GM12878 (cell line): Measurements from ENCODE around the gene NUDT17. TPM values are rescaled to one million over a fixed set of nuclear protein-coding genes. Genes with fewer than 3 reads are reported as not detected.

ENCODE experiments used
- ATAC-seq: fragments of 200-7000 bp; cut with Tn5 transposase; 3 replicates; pipeline ENCODE4 v1.9.1; 2020; ENCODE audit warnings: mild to moderate bottlenecking, moderate library complexity
- BruUV-seq: library from RNA; stranded (reverse); fragments of 400-500 nt; replicated peaks from 2 replicates; lab custom pipeline; 2021; lab: Mats Ljungman, UMichigan
- CTCF ChIA-PET: fragments of 300-600 bp; sonication (Branson Sonifier 250); formaldehyde crosslinking; extraction: SDS; loops from one replicate; lab custom pipeline; 2021; ENCODE audit warnings: inconsistent platforms; lab: Yijun Ruan, JAX
- POLR2A ChIA-PET: fragments of 350-600 bp; formaldehyde crosslinking; extraction: SDS; loops from one replicate; lab custom pipeline; 2021; ENCODE audit warnings: inconsistent platforms; lab: Charles Lee
- RAD21 ChIA-PET: fragments of 300-600 bp; sonication (Branson Sonifier 250); formaldehyde crosslinking; loops from one replicate; lab custom pipeline; 2023; ENCODE audit warnings: antibody characterized with exemption; ENCODE audit not compliant: unreplicated experiment; lab: Charles Lee
- SMC1A ChIA-PET: fragments of 300-600 bp; sonication (Branson Sonifier 250); formaldehyde crosslinking; loops from one replicate; lab custom pipeline; 2023; ENCODE audit not compliant: unreplicated experiment, uncharacterized antibody; lab: Charles Lee
- DNase-seq: peaks from one replicate; pipeline ENCODE4 v3.0.0-alpha.2; 2011; ENCODE audit warnings: low read depth, low spot score
- FAIRE-seq: peaks from 3 replicates; lab custom pipeline; 2011; peaks lifted over from hg19 to GRCh38; lab: Jason Lieb, UNC
- H2AFZ ChIP-seq: 2 replicates; pipeline ENCODE4 v1.6.0; 2011; ENCODE audit warnings: low read depth, low read length, control low read depth; ENCODE audit not compliant: control insufficient read depth
- H3K27ac ChIP-seq: 2 replicates; pipeline ENCODE4 v1.5.1; 2011; ENCODE audit warnings: control low read depth; ENCODE audit not compliant: control insufficient read depth, insufficient read depth
- H3K27me3 ChIP-seq, 2 experiments: replicated peaks in 1 of 2; 2 replicates each; pipeline versions ENCODE4 v1.6.0 to v1.6.1; 2011; ENCODE audit warnings: low read length in 1 of 2; ENCODE audit not compliant: control insufficient read depth in 2 of 2, insufficient read depth in 2 of 2
- H3K36me3 ChIP-seq, 2 experiments: 2 replicates each; pipeline ENCODE4 v1.5.1; 2011; ENCODE audit warnings: low read length in 1 of 2; ENCODE audit not compliant: control insufficient read depth in 2 of 2, insufficient read depth in 2 of 2
- H3K4me1 ChIP-seq: 2 replicates; pipeline ENCODE4 v1.6.1; 2011; ENCODE audit warnings: mild to moderate bottlenecking, low read length, moderate library complexity, mixed read lengths; ENCODE audit not compliant: control insufficient read depth, insufficient read depth
- H3K4me2 ChIP-seq: 2 replicates; pipeline ENCODE4 v1.6.0; 2011; ENCODE audit warnings: control low read depth; ENCODE audit not compliant: control insufficient read depth, insufficient read depth
- H3K4me3 ChIP-seq: fragments of 200-600 bp; sonication (generic); 2 replicates; pipeline ENCODE4 v1.5.1; 2016
- H3K79me2 ChIP-seq: 2 replicates; pipeline ENCODE4 v1.6.0; 2011; ENCODE audit warnings: low read length; ENCODE audit not compliant: control insufficient read depth, insufficient read depth
- H3K9ac ChIP-seq: 2 replicates; pipeline ENCODE4 v1.8.0; 2011; ENCODE audit warnings: low read length, control low read depth, mixed read lengths; ENCODE audit not compliant: control insufficient read depth, insufficient read depth
- H3K9me3 ChIP-seq: replicated peaks from 3 replicates; pipeline ENCODE4 v1.5.1; 2011; ENCODE audit warnings: mild to moderate bottlenecking, low read length; ENCODE audit not compliant: control insufficient read depth, insufficient read depth
- H4K20me1 ChIP-seq: 2 replicates; pipeline ENCODE4 v1.6.0; 2011; ENCODE audit not compliant: control insufficient read depth, insufficient read depth
- CEBPB ChIP-seq, 2 experiments: fragments of 150-350 bp in 1 of 2; IDR thresholded peaks; 2 replicates each; pipeline ENCODE4 v1.6.1; 2012 to 2014; ENCODE audit warnings: low read depth in 2 of 2, low read length in 2 of 2, borderline replicate concordance in 1 of 2, inconsistent platforms in 1 of 2
- CHD2 ChIP-seq: IDR thresholded peaks from 2 replicates; pipeline ENCODE4 v1.6.1; 2011; ENCODE audit warnings: low read depth, low read length, improper control_type of control experiment, borderline replicate concordance
- CHD4 ChIP-seq: fragments of 200-600 bp; sonication (generic); IDR thresholded peaks from 2 replicates; pipeline ENCODE4 v1.6.1; 2016; ENCODE audit warnings: mild to moderate bottlenecking
- CREM ChIP-seq: IDR thresholded peaks from 2 replicates; pipeline ENCODE4 v1.6.1; 2014; ENCODE audit warnings: antibody characterized with exemption, low read depth
- EED ChIP-seq: sonication (generic); IDR thresholded peaks from 2 replicates; pipeline ENCODE4 v1.6.1; 2016; ENCODE audit warnings: antibody characterized with exemption, low read depth
- ETV6 ChIP-seq, 2 experiments: fragments of 450-650 bp in 1 of 2; IDR thresholded peaks in 1 of 2; conservative IDR thresholded peaks in 1 of 2; 2 replicates each; pipeline ENCODE4 v1.6.1; 2014; ENCODE audit warnings: antibody characterized with exemption in 1 of 2, borderline replicate concordance in 1 of 2, low read depth in 1 of 2, mild to moderate bottlenecking in 1 of 2, moderate library complexity in 1 of 2
- KAT2A ChIP-seq: conservative IDR thresholded peaks from 2 replicates; pipeline ENCODE4 v1.6.1; 2011; ENCODE audit warnings: low read depth, low read length; ENCODE audit not compliant: control insufficient read depth
- MEF2A ChIP-seq: IDR thresholded peaks from 2 replicates; pipeline ENCODE4 v1.6.1; 2011; ENCODE audit warnings: low read depth, mild to moderate bottlenecking, low read length, moderate library complexity; ENCODE audit not compliant: insufficient read depth
- RUNX3 ChIP-seq: IDR thresholded peaks from 2 replicates; pipeline ENCODE4 v1.6.1; 2012; ENCODE audit warnings: low read length, inconsistent platforms
- WGBS: methylation state at CpG from one replicate; pipeline ENCODE4 v1.1.6; 2016; ENCODE audit warnings: low lambda C conversion rate; ENCODE audit not compliant: insufficient replicate concordance, insufficient coverage; ENCODE audit errors: missing lambda C conversion rate; 5-methylcytosine and 5-hydroxymethylcytosine counted together
- in situ Hi-C: fragments of 300-500 bp; cut with MboI; formaldehyde crosslinking; loops from 9 replicates; pipeline ENCODE4 v1.14.3; 2018; ENCODE audit warnings: mixed read lengths
- intact Hi-C: fragments of 100-400 bp; cut with micrococcal nuclease; formaldehyde crosslinking; loops from one replicate; pipeline ENCODE4 v1.14.2; 2022; ENCODE audit not compliant: unreplicated experiment
- polyA plus RNA-seq, 11 experiments: library from polyadenylated mRNA; depleted of rRNA in 4 of 11; unstranded in 6 of 11; stranded (reverse) in 5 of 11; fragments of >200 nt; fragmentation: Nextera tagmentation in 4 of 11; fragmentation: Illumina TruSeq in 1 of 11; extraction: Ambion mirVana in 4 of 11; extraction: Trizol in 1 of 11; gene quantifications; 1 replicate in 1 of 11; 2 replicates in 10 of 11; pipeline versions ENCODE4 v1.2.1 to v1.2.3, GENCODE V29; 2011 to 2016; ENCODE audit warnings: inconsistent platforms in 2 of 11, missing spikeins in 2 of 11, low read depth in 1 of 11
- total RNA-seq, 4 experiments: library from RNA; depleted of rRNA in 3 of 4; stranded (reverse); fragments of >200 nt in 3 of 4; fragmentation: Illumina TruSeq in 1 of 4; extraction: Trizol in 1 of 4; gene quantifications; 2 replicates each; pipeline versions ENCODE4 v1.2.1 to v1.2.3, GENCODE V29; 2013 to 2021
- TF ChIP-seq, protein P1 (sequence below): fragments of 450-650 bp; IDR thresholded peaks from 2 replicates; pipeline ENCODE4 v1.6.1; 2016; ENCODE audit warnings: mild to moderate bottlenecking
- TF ChIP-seq, protein P2 (sequence below): IDR thresholded peaks from 2 replicates; pipeline ENCODE4 v1.6.1; 2011; ENCODE audit warnings: low read depth, mild to moderate bottlenecking, low read length, moderate library complexity, borderline replicate concordance; ENCODE audit errors: extremely low read depth
- TF ChIP-seq, protein P3 (sequence below): IDR thresholded peaks from 2 replicates; pipeline ENCODE4 v1.6.1; 2012; ENCODE audit warnings: mild to moderate bottlenecking, low read depth, low read length
- TF ChIP-seq, protein P4 (sequence below): fragments of 450-650 bp; IDR thresholded peaks from 2 replicates; pipeline ENCODE4 v1.6.1; 2017; ENCODE audit warnings: mild to moderate bottlenecking, low read depth, inconsistent platforms; ENCODE audit not compliant: poor library complexity, severe bottlenecking

NUDT17 gene
- total and polyA plus RNA-seq, 10 of the 15 experiments (the other 5 are each of a cell fraction or from before 2014, with no cell fraction given) = 1.2 to 4.7 (median 4.0) TPM

DNA sequence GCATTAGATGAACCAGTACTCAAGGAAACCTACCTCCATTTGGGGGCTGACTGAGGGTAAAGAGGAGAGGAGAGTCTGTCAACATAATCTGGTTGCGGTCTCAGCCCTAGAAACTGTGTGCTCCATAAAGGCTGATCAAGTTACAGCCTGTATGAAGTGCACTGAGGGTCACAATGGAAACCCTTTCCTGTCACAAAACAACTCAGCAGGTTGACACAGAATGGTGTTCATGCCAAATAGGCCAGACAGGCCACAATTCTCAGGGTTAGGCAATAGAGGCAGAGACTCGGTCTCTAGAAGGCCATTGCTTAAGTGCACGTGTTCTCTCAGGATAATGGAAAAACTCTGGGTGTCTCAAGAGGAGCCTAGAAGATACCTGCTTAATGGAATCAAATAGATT lies 44.3 kb downstream of the NUDT17 start:
- 87% methylated on average over 3 of the region's 3 CpGs for WGBS
- ChIA-PET CTCF (interaction anchor here (0.6 to 5.9 kb wide), 6 partner anchors 19 to 143 kb away, joined by 3 to 66 read pairs (median 26); partner anchors contain the start of genes ITGA10 and NUDT17), POLR2A (interaction anchor here (0.6 to 0.7 kb wide), 4 partner anchors 8 to 123 kb away, joined by 3 to 8 read pairs (median 6); partner anchors contain the start of genes ANKRD34A and POLR3GL), RAD21 (interaction anchor here (1.5 kb wide), 1 partner anchor 128 kb away, joined by 3 read pairs; no protein-coding TSS in a partner anchor), SMC1A (no interaction called here)
- Histone ChIP-seq H3K36me3 (no peaks in the 10 kb centered on the region), H3K4me1 (no peaks in the 10 kb centered on the region), H3K9ac (no peak overlapping the region), H3K4me2 (no peak overlapping the region), H3K27ac (no peak overlapping the region), H3K27me3 (peaks cover 0 to 5% of the 10 kb centered on the region in 2 experiments; a peak in 2 of 4 replicates), H3K79me2 (no peaks in the 10 kb centered on the region), H3K9me3 (no peaks in the 10 kb centered on the region), H2AFZ (no peak overlapping the region), H4K20me1 (no peaks in the 10 kb centered on the region), H3K4me3 (no peak overlapping the region)
- ATAC-seq = no peak
- FAIRE-seq = no peak
- TF ChIP-seq CHD2 (no peak), KAT2A (no peak), CREM (no peak), CHD4 (no peak), RUNX3 (no peak), EED (no peak), ETV6 (conservative IDR thresholded peaks at IDR 0.05 in 1 of 2, IDR thresholded peaks at IDR 0.05 in 1 of 2; ENCODE audit: borderline replicate concordance in 1 of 2, low read depth in 1 of 2) (no peak), CEBPB (IDR thresholded peaks at IDR 0.05; ENCODE audit: borderline replicate concordance in 1 of 2, low read depth in 2 of 2, low read length in 2 of 2) (no peak), MEF2A (no peak)
- TF ChIP-seq, protein P1, sequence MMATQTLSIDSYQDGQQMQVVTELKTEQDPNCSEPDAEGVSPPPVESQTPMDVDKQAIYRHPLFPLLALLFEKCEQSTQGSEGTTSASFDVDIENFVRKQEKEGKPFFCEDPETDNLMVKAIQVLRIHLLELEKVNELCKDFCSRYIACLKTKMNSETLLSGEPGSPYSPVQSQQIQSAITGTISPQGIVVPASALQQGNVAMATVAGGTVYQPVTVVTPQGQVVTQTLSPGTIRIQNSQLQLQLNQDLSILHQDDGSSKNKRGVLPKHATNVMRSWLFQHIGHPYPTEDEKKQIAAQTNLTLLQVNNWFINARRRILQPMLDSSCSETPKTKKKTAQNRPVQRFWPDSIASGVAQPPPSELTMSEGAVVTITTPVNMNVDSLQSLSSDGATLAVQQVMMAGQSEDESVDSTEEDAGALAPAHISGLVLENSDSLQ = no peak
- TF ChIP-seq, protein P2, sequence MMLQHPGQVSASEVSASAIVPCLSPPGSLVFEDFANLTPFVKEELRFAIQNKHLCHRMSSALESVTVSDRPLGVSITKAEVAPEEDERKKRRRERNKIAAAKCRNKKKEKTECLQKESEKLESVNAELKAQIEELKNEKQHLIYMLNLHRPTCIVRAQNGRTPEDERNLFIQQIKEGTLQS = no peak
- TF ChIP-seq, protein P3, sequence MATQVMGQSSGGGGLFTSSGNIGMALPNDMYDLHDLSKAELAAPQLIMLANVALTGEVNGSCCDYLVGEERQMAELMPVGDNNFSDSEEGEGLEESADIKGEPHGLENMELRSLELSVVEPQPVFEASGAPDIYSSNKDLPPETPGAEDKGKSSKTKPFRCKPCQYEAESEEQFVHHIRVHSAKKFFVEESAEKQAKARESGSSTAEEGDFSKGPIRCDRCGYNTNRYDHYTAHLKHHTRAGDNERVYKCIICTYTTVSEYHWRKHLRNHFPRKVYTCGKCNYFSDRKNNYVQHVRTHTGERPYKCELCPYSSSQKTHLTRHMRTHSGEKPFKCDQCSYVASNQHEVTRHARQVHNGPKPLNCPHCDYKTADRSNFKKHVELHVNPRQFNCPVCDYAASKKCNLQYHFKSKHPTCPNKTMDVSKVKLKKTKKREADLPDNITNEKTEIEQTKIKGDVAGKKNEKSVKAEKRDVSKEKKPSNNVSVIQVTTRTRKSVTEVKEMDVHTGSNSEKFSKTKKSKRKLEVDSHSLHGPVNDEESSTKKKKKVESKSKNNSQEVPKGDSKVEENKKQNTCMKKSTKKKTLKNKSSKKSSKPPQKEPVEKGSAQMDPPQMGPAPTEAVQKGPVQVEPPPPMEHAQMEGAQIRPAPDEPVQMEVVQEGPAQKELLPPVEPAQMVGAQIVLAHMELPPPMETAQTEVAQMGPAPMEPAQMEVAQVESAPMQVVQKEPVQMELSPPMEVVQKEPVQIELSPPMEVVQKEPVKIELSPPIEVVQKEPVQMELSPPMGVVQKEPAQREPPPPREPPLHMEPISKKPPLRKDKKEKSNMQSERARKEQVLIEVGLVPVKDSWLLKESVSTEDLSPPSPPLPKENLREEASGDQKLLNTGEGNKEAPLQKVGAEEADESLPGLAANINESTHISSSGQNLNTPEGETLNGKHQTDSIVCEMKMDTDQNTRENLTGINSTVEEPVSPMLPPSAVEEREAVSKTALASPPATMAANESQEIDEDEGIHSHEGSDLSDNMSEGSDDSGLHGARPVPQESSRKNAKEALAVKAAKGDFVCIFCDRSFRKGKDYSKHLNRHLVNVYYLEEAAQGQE = no peak
- TF ChIP-seq, protein P4, sequence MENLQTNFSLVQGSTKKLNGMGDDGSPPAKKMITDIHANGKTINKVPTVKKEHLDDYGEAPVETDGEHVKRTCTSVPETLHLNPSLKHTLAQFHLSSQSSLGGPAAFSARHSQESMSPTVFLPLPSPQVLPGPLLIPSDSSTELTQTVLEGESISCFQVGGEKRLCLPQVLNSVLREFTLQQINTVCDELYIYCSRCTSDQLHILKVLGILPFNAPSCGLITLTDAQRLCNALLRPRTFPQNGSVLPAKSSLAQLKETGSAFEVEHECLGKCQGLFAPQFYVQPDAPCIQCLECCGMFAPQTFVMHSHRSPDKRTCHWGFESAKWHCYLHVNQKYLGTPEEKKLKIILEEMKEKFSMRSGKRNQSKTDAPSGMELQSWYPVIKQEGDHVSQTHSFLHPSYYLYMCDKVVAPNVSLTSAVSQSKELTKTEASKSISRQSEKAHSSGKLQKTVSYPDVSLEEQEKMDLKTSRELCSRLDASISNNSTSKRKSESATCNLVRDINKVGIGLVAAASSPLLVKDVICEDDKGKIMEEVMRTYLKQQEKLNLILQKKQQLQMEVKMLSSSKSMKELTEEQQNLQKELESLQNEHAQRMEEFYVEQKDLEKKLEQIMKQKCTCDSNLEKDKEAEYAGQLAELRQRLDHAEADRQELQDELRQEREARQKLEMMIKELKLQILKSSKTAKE = no peak
- intact Hi-C loops (no loop called here), in situ Hi-C loops (no loop called here)
- BruUV-seq = no TSS peak
- no peak for DNase-seq
